ENCODE measurements around the gene TLR6.
A peak's percentile ranks its signal among the peaks of the same experiment; 100 is the strongest.

DNA sequence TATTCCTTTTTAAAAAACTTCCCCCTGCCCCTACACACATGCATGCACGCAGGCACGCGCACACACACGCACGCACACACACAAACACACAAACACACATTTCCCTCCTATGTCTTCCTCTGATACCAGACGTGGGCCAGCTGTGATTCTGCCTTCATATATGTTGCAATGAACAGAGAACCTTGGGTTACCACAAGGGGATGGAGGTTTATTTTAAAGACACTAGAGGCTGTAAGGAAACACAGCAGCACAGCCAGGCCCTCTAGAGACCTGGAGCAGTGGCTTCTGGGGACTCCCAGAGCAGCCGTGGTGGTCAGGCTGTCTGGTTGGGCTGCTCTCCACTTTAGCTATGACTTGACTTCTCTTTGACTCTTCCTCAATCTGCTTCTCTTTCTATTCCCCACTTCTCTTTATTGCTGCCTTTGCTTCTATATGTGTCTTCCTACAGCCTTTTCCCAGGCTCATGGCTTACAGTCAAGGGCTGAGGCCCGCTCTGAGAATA, 70.7 kb downstream of the TLR6 start:
- TF ChIP-seq EP300 (IDR thresholded peaks at IDR 0.05; ENCODE audit: borderline replicate concordance in 1 of 2, control insufficient read depth in 1 of 2, low read depth in 2 of 2, low read length in 2 of 2) (no peak), ASH2L (IDR thresholded peaks at IDR 0.05; ENCODE audit: borderline replicate concordance, low read depth) (no peak), SIX5 (IDR thresholded peaks at IDR 0.05; ENCODE audit: low read depth, low read length, severe bottlenecking) (no peak), ZZZ3 (IDR thresholded peaks at IDR 0.05; ENCODE audit: control insufficient read depth, insufficient read length, low read depth) (no peak), POLR2A (IDR thresholded peaks at IDR 0.05; ENCODE audit: low read depth, low read length) (peak; percentile 44; the same call in 1 of the 2 replicates), ELK1 (IDR thresholded peaks at IDR 0.05; ENCODE audit: low read depth, low read length) (no peak), NRF1 (conservative IDR thresholded peaks at IDR 0.05; ENCODE audit: low read depth, low read length) (no peak), CTCF (IDR thresholded peaks at IDR 0.05 in 2 of 3, conservative IDR thresholded peaks at IDR 0.05 in 1 of 3; ENCODE audit: control insufficient read depth in 2 of 3, extremely low read depth in 1 of 3, insufficient read depth in 1 of 3, low read depth in 3 of 3, low read length in 3 of 3) (no peak), ESRRA (IDR thresholded peaks at IDR 0.05; ENCODE audit: low read length) (no peak), ATF2 (IDR thresholded peaks at IDR 0.05; ENCODE audit: low read length) (peak; percentile 97)
- TF ChIP-seq, protein P1, sequence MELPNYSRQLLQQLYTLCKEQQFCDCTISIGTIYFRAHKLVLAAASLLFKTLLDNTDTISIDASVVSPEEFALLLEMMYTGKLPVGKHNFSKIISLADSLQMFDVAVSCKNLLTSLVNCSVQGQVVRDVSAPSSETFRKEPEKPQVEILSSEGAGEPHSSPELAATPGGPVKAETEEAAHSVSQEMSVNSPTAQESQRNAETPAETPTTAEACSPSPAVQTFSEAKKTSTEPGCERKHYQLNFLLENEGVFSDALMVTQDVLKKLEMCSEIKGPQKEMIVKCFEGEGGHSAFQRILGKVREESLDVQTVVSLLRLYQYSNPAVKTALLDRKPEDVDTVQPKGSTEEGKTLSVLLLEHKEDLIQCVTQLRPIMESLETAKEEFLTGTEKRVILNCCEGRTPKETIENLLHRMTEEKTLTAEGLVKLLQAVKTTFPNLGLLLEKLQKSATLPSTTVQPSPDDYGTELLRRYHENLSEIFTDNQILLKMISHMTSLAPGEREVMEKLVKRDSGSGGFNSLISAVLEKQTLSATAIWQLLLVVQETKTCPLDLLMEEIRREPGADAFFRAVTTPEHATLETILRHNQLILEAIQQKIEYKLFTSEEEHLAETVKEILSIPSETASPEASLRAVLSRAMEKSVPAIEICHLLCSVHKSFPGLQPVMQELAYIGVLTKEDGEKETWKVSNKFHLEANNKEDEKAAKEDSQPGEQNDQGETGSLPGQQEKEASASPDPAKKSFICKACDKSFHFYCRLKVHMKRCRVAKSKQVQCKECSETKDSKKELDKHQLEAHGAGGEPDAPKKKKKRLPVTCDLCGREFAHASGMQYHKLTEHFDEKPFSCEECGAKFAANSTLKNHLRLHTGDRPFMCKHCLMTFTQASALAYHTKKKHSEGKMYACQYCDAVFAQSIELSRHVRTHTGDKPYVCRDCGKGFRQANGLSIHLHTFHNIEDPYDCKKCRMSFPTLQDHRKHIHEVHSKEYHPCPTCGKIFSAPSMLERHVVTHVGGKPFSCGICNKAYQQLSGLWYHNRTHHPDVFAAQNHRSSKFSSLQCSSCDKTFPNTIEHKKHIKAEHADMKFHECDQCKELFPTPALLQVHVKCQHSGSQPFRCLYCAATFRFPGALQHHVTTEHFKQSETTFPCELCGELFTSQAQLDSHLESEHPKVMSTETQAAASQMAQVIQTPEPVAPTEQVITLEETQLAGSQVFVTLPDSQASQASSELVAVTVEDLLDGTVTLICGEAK (IDR thresholded peaks at IDR 0.05; ENCODE audit: borderline replicate concordance) = no peak
